K562 (cell line): ENCODE results near the gene SLFN14. TPM values are rescaled to one million over a fixed set of nuclear protein-coding genes. Genes with fewer than 3 reads are reported as not detected.

Source experiments
- ATF1 ChIP-seq, 2 experiments: fragments of 450-650 bp in 1 of 2; IDR thresholded peaks; 2 replicates each; pipeline ENCODE4 v1.6.1; 2016; ENCODE audit warnings: missing compliant biosample characterization in 1 of 2, missing genetic modification characterization in 1 of 2
- DLX4 ChIP-seq: fragments of 250-450 bp; sonication (Bioruptor Pico); IDR thresholded peaks from 2 replicates; pipeline ENCODE4 v1.6.1; 2021; ENCODE audit warnings: mild to moderate bottlenecking
- DMBX1 ChIP-seq: fragments of 250-450 bp; sonication (Bioruptor Pico); IDR thresholded peaks from 2 replicates; pipeline ENCODE4 v1.8.0; 2022; ENCODE audit warnings: inconsistent platforms, mild to moderate bottlenecking, moderate library complexity, borderline replicate concordance
- ESRRB ChIP-seq: fragments of 250-450 bp; sonication (Bioruptor Pico); IDR thresholded peaks from 2 replicates; pipeline ENCODE4 v1.5.0; 2020; ENCODE audit warnings: mild to moderate bottlenecking, moderate library complexity, borderline replicate concordance
- EWSR1 ChIP-seq: fragments of 450-650 bp; IDR thresholded peaks from 2 replicates; pipeline ENCODE4 v1.6.1; 2018; ENCODE audit warnings: borderline replicate concordance, mild to moderate bottlenecking, low read depth, moderate library complexity; ENCODE audit not compliant: partially characterized antibody
- FOXJ3 ChIP-seq: sonication (generic); formaldehyde crosslinking; IDR thresholded peaks from 2 replicates; pipeline ENCODE4 v1.4.0; 2020; ENCODE audit warnings: mild to moderate bottlenecking, missing genetic modification reagents
- FOXK2 ChIP-seq, 2 experiments: fragments of 450-650 bp; IDR thresholded peaks in 1 of 2; conservative IDR thresholded peaks in 1 of 2; 2 replicates each; pipeline ENCODE4 v1.6.1; 2016; ENCODE audit warnings: low read depth in 2 of 2, mild to moderate bottlenecking in 1 of 2
- HMG20B ChIP-seq: fragments of 250-450 bp; sonication (Bioruptor Pico); IDR thresholded peaks from 2 replicates; pipeline ENCODE4 v1.5.0; 2021; ENCODE audit warnings: mild to moderate bottlenecking
- HNRNPLL ChIP-seq: fragments of 200-400 bp; formaldehyde crosslinking; IDR thresholded peaks from 2 replicates; pipeline ENCODE4 v1.6.1; 2017; ENCODE audit warnings: low read length, low read depth, mild to moderate bottlenecking; ENCODE audit not compliant: poor library complexity, severe bottlenecking
- KAT7 ChIP-seq: sonication (generic); formaldehyde crosslinking; IDR thresholded peaks from 2 replicates; pipeline ENCODE4 v1.8.0; 2022; ENCODE audit warnings: missing genetic modification reagents, mild to moderate bottlenecking, borderline replicate concordance
- MBD2 ChIP-seq: sonication (generic); IDR thresholded peaks from 2 replicates; pipeline ENCODE4 v1.6.1; 2016; ENCODE audit warnings: low read depth, borderline replicate concordance
- MCM2 ChIP-seq: fragments of 450-650 bp; IDR thresholded peaks from 2 replicates; pipeline ENCODE4 v1.6.1; 2017; ENCODE audit warnings: low read depth, mild to moderate bottlenecking
- RBM14 ChIP-seq: fragments of 200-400 bp; formaldehyde crosslinking; IDR thresholded peaks from 2 replicates; pipeline ENCODE4 v1.6.1; 2018; ENCODE audit warnings: low read depth, mild to moderate bottlenecking, low read length, moderate library complexity, borderline replicate concordance; ENCODE audit not compliant: insufficient read depth
- RNF2 ChIP-seq: sonication (generic); IDR thresholded peaks from 2 replicates; pipeline ENCODE4 v1.6.1; 2016
- SMC3 ChIP-seq: conservative IDR thresholded peaks from 2 replicates; pipeline ENCODE4 v1.6.1; 2011; ENCODE audit warnings: low read depth, low read length, improper control_type of control experiment; ENCODE audit not compliant: insufficient read depth
- SREBF1 ChIP-seq: fragments of 150-350 bp; IDR thresholded peaks from 2 replicates; pipeline ENCODE4 v1.6.1; 2014; ENCODE audit warnings: antibody characterized with exemption, low read depth, low read length, borderline replicate concordance
- SREBF2 ChIP-seq: sonication (generic); formaldehyde crosslinking; IDR thresholded peaks from 2 replicates; pipeline ENCODE4 v1.4.0; 2020; ENCODE audit warnings: mild to moderate bottlenecking, missing genetic modification reagents
- ZBTB7A ChIP-seq: IDR thresholded peaks from 2 replicates; pipeline ENCODE4 v1.6.1; 2011; ENCODE audit warnings: low read depth, mild to moderate bottlenecking, low read length, moderate library complexity, borderline replicate concordance; ENCODE audit not compliant: control insufficient read depth
- ZC3H11A ChIP-seq: IDR thresholded peaks from 2 replicates; pipeline ENCODE4 v1.6.1; 2012; ENCODE audit warnings: low read depth, low read length, improper control_type of control experiment
- ZFP1 ChIP-seq: fragments of 450-650 bp; formaldehyde crosslinking; IDR thresholded peaks from 2 replicates; pipeline ENCODE4 v1.4.0; 2020; ENCODE audit warnings: mild to moderate bottlenecking, mixed read lengths
- ZNF121 ChIP-seq: sonication (generic); formaldehyde crosslinking; conservative IDR thresholded peaks from 2 replicates; pipeline ENCODE4 v1.8.0; 2022; ENCODE audit warnings: missing genetic modification reagents
- ZNF134 ChIP-seq: fragments of 250-450 bp; sonication (Bioruptor Pico); conservative IDR thresholded peaks from 2 replicates; pipeline ENCODE4 v1.4.0; 2020
- ZNF140 ChIP-seq: fragments of 250-450 bp; sonication (Bioruptor Pico); IDR thresholded peaks from 2 replicates; pipeline ENCODE4 v1.8.0; 2021; ENCODE audit warnings: moderate library complexity, mild to moderate bottlenecking, inconsistent platforms
- ZNF175 ChIP-seq: fragments of 200-800 bp; sonication (Bioruptor generic); IDR thresholded peaks from 2 replicates; pipeline ENCODE4 v1.6.1; 2016; ENCODE audit warnings: low read depth, mild to moderate bottlenecking, missing genetic modification characterization, missing compliant biosample characterization
- ZNF274 ChIP-seq: IDR thresholded peaks from 2 replicates; pipeline ENCODE4 v1.6.1; 2011; ENCODE audit warnings: low read depth, mild to moderate bottlenecking, low read length, moderate library complexity, borderline replicate concordance
- ZNF445 ChIP-seq: fragments of 250-450 bp; sonication (Bioruptor Pico); IDR thresholded peaks from 2 replicates; pipeline ENCODE4 v1.4.0; 2020; ENCODE audit warnings: low read depth, mild to moderate bottlenecking, moderate library complexity
- polyA plus RNA-seq, 8 experiments: library from polyadenylated mRNA; depleted of rRNA in 4 of 8; stranded (reverse) in 5 of 8; unstranded in 3 of 8; fragments of >200 nt; fragmentation: Nextera tagmentation in 2 of 8; fragmentation: Illumina TruSeq in 1 of 8; extraction: Ambion mirVana in 2 of 8; extraction: Trizol in 1 of 8; gene quantifications; 2 replicates each; pipeline versions ENCODE4 v1.2.1 to v1.2.3, GENCODE V29; 2011 to 2014; ENCODE audit warnings: inconsistent platforms in 1 of 8, missing spikeins in 1 of 8
- total RNA-seq, 7 experiments: library from RNA; depleted of rRNA in 6 of 7; stranded (reverse); fragments of >200 nt in 6 of 7; fragmentation: Illumina TruSeq in 2 of 7; extraction: Trizol in 2 of 7; gene quantifications; 2 replicates each; pipeline versions ENCODE4 v1.2.1 to v1.2.3, GENCODE V29; 2011 to 2021; ENCODE audit warnings: low replicate concordance in 1 of 7
- TF ChIP-seq, protein P1 (sequence below): fragments of 250-450 bp; sonication (Bioruptor Pico); IDR thresholded peaks from 2 replicates; pipeline ENCODE4 v1.8.0; 2021; ENCODE audit warnings: moderate library complexity, mild to moderate bottlenecking, inconsistent platforms

The SLFN14 gene
- total and polyA plus RNA-seq, 9 of the 15 experiments (the other 6 are each of a cell fraction or from before 2014, with no cell fraction given): 1.3 to 4.3 (median 3.1) TPM

DNA sequence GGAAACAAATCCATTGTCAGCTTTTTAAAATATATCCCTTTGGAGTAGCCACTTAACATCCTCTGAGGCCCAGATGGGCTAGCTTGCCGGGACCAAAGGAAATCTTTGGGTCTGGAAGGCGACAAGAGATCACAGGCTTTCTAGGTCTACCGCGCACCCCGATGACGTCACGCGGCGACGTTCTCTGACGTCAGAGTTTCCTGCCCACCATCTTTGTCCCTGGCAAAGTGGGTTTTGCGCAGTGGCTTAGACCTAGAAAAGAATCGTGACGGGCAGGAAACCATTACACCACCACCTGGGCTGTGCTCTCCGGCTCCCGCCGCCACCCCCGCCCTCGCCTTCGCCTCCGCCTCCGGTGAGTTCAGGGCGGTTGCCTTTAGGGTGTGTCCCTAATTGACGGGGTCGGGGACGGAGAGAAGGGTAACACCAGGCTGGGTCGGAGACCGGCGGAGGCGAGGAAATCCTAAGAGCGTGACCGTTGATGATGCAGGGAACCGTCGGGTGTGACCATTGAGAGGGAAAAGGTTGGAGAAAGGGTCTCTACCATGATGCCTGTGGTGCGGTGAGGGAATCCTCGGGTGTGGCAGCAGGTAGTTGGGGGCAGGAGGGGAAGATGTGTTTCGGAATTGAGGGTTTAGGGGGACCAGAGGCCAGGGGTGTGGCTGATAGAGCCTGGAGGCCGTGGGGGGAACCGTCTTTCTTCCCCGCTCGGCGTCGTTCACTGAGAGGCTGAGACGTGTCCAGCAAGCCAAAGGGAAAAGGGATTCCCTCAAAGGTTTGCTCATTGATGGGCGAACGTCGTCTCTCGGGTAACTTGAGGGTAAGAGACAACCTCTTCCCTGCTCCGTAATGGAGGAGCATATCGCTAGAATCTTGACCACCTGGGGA is 26.7 kb upstream of the SLFN14 start, which contains the start of gene AP2B1 (continued):
- TF ChIP-seq ZC3H11A (peak; percentile 54; the same call in 1 of the 2 replicates), ZNF121 (CRISPR knock-in tag) (no peak), KAT7 (no peak), DLX4 (CRISPR knock-in tag) (no peak), EWSR1 (no peak), FOXJ3 (CRISPR knock-in tag) (no peak), RNF2 (peak; percentile 68), HNRNPLL (peak; percentile 73), MBD2 (peak; percentile 91), FOXK2 (conservative IDR thresholded peaks at IDR 0.05 in 1 of 2, IDR thresholded peaks at IDR 0.05 in 1 of 2; ENCODE audit: low read depth in 2 of 2) (peak; percentile 68 to 88), DMBX1 (CRISPR knock-in tag) (peak; percentile 54; the same call in 1 of the 2 replicates), ZNF274 (no peak), ZFP1 (CRISPR knock-in tag) (no peak), RBM14 (no peak), ZNF445 (no peak), ZNF175 (CRISPR knock-in tag) (no peak; the same call in none of the 2 replicates), SMC3 (0 out of 2 replicates have a peak, but pooled peaks have one; percentile 8), ESRRB (no peak), ZNF134 (CRISPR knock-in tag) (no peak), SREBF2 (CRISPR knock-in tag) (no peak), HMG20B (CRISPR knock-in tag) (no peak), ATF1 (CRISPR knock-in tag; IDR thresholded peaks at IDR 0.05) (peak; percentile 99), ATF1 (tag; IDR thresholded peaks at IDR 0.05) (peak; percentile 100), MCM2 (no peak), SREBF1 (no peak; the same call in 1 of the 2 replicates), ZBTB7A (peak; percentile 49; the same call in 1 of the 2 replicates), ZNF140 (CRISPR knock-in tag) (no peak)
- TF ChIP-seq, protein P1, sequence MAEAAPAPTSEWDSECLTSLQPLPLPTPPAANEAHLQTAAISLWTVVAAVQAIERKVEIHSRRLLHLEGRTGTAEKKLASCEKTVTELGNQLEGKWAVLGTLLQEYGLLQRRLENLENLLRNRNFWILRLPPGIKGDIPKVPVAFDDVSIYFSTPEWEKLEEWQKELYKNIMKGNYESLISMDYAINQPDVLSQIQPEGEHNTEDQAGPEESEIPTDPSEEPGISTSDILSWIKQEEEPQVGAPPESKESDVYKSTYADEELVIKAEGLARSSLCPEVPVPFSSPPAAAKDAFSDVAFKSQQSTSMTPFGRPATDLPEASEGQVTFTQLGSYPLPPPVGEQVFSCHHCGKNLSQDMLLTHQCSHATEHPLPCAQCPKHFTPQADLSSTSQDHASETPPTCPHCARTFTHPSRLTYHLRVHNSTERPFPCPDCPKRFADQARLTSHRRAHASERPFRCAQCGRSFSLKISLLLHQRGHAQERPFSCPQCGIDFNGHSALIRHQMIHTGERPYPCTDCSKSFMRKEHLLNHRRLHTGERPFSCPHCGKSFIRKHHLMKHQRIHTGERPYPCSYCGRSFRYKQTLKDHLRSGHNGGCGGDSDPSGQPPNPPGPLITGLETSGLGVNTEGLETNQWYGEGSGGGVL (CRISPR knock-in tag): no peak
